ENCODE results near the gene C1orf74.
"Not testable (repeated sequence)": the region's sequence is repeated elsewhere in the genome, so short reads cannot be mapped to it uniquely, and the experiment has no call there.

The C1orf74 gene

GRCh38 chr1:209805875-209806760 is 21.8 kb upstream of the C1orf74 start, which contains the start of gene IRF6:
TSS of gene IRF6 (minus strand) at chr1:209806142. CDS start at chr1:209801413, 4,729 bp downstream.
- FAIRE-seq (no peak), DNase-seq (ENCODE audit: low spot score) (no peak)

GRCh38 chr1:209805341-209805781 is 21.0 kb upstream of the C1orf74 start:
- FAIRE-seq, result no peak
- DNase-seq (ENCODE audit: low spot score), result no peak

- FAIRE-seq (no peak), DNase-seq (ENCODE audit: low spot score) (no peak)
These were observed 19.2 kb upstream of the C1orf74 start for GRCh38 chr1:209803568-209803967.

GRCh38 chr1:209802780-209803152 is 18.4 kb upstream of the C1orf74 start:
- FAIRE-seq, result no peak

GRCh38 chr1:209802117-209802779 is 17.9 kb upstream of the C1orf74 start:
- DNase-seq (ENCODE audit: low spot score), result no peak
- FAIRE-seq, result no peak

More at GRCh38 chr1:209802780-209803152, 18.4 kb upstream of the C1orf74 start:
- DNase-seq (ENCODE audit: low spot score), result no peak

GRCh38 chr1:209800984-209801834 is 16.9 kb upstream of the C1orf74 start:
- FAIRE-seq (no peak), DNase-seq (ENCODE audit: low spot score) (no peak)

GRCh38 chr1:209797978-209798639 is 13.8 kb upstream of the C1orf74 start:
- no peak for FAIRE-seq
- DNase-seq (ENCODE audit: low spot score), result no peak

- not testable (repeated sequence) for DNase-seq (ENCODE audit: low spot score); FAIRE-seq
These were observed 9.4 kb upstream of the C1orf74 start for GRCh38 chr1:209793711-209794110.

- no peak for DNase-seq (ENCODE audit: low spot score)
- no peak for FAIRE-seq
These were observed 7.6 kb upstream of the C1orf74 start for GRCh38 chr1:209791920-209792319.

- no peak for FAIRE-seq
- DNase-seq (ENCODE audit: low spot score), result peak; percentile 49
These were observed 6.2 kb upstream of the C1orf74 start for GRCh38 chr1:209790286-209791193.

GRCh38 chr1:209789245-209789644 is 4.9 kb upstream of the C1orf74 start:
- no peak for DNase-seq (ENCODE audit: low spot score)
- FAIRE-seq, result no peak

- FAIRE-seq, result no peak
- DNase-seq (ENCODE audit: low spot score), result no peak
These were observed 3.2 kb upstream of the C1orf74 start for GRCh38 chr1:209787551-209787950.

GRCh38 chr1:209786146-209786545 is 1.8 kb upstream of the C1orf74 start:
- no peak for FAIRE-seq
- no peak for DNase-seq (ENCODE audit: low spot score)

GRCh38 chr1:209785592-209785991 is 1.2 kb upstream of the C1orf74 start:
- DNase-seq (ENCODE audit: low spot score), result no peak

GRCh38 chr1:209783386-209783785 is 973 bp downstream of the C1orf74 start:
- FAIRE-seq, result no peak
- DNase-seq (ENCODE audit: low spot score), result no peak

More at GRCh38 chr1:209785592-209785991, 1.2 kb upstream of the C1orf74 start:
- no peak for FAIRE-seq

- FAIRE-seq (no peak), DNase-seq (ENCODE audit: low spot score) (no peak)
These were observed 4.1 kb downstream of the C1orf74 start for GRCh38 chr1:209780268-209780667.

- FAIRE-seq (no peak), DNase-seq (ENCODE audit: low spot score) (no peak)
These were observed 6.3 kb downstream of the C1orf74 start for GRCh38 chr1:209778102-209778501.

GRCh38 chr1:209777587-209777986 is 6.8 kb downstream of the C1orf74 start:
- FAIRE-seq (no peak), DNase-seq (ENCODE audit: low spot score) (no peak)

GRCh38 chr1:209775678-209776077 is 8.7 kb downstream of the C1orf74 start:
- FAIRE-seq, result no peak
- no peak for DNase-seq (ENCODE audit: low spot score)

- DNase-seq (ENCODE audit: low spot score), result no peak
- FAIRE-seq, result no peak
These were observed 9.8 kb downstream of the C1orf74 start for GRCh38 chr1:209774592-209774991.

Measured in urothelium cell line (cell line).